Measurements from ENCODE around the gene PARD3B. TPM values are rescaled to one million over a fixed set of nuclear protein-coding genes. Genes with fewer than 3 reads are reported as not detected.
A peak's percentile ranks its signal among the peaks of the same experiment; 100 is the strongest.

The PARD3B gene
- total and polyA plus RNA-seq, 2 of the 8 experiments (the other 6 are each of a cell fraction or from before 2014, with no cell fraction given): 1.2 to 5.7 TPM

DNA sequence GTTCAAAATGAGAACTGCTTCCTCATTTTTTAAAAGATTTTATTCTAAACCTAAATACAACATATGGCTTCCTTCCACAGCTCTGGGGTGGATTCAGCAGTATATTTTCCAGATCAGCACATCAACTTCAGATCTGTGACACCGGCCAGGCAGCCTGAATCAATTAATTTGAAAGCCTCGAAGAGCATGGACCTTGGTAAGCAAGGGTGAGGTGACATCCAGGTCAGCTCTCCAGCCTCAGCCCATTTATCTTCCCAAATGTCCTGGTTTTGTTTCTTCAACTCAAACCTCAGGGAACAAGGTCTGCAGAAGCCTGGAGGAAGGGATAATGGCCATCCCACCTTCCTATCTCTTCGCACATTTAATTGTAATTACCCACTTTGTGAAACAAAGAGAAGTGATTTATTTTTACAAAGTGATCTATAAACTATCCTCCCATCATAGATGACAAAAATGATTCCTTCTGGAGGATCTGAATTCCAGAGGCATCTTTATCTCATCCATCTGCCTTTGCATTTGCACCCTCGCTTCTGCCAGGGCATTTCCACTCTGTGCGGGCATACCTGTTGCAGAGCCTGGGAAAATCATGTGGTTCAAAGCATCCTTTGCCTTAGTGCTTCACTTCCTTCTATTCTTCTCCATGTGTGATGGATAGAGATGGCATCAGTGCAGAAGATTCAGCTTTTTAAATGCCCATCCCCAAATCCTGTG, 648.0 kb downstream of the PARD3B start:
- Histone ChIP-seq H4K5ac (ENCODE audit: insufficient read length, low read depth, low read length) (no peak overlapping the region), H3K4me2 (ENCODE audit: insufficient read depth in 1 of 2, low read depth in 2 of 2, low read length in 2 of 2) (no peak overlapping the region), H2BK12ac (ENCODE audit: low read depth, low read length) (no peak overlapping the region), H3K18ac (ENCODE audit: extremely low read depth, low read length) (0 out of 2 replicates have a peak overlapping the region, but pooled peaks have one; percentile 17), H2BK5ac (ENCODE audit: low read depth, low read length) (peak overlapping the region; percentile 57; the same call in 1 of the 2 replicates), H3K56ac (replicated peaks; ENCODE audit: insufficient read length, low read depth, low read length) (no peak overlapping the region), H3K4me1 (replicated peaks in 1 of 4; ENCODE audit: control insufficient read depth in 3 of 4, insufficient read depth in 4 of 4, low read length in 3 of 4) (peaks cover 2 to 13% (median 5%) of the 10 kb centered on the region in 4 experiments; a peak in 4 of 7 replicates), H2AFZ (ENCODE audit: low read length) (no peak overlapping the region), H3K4me3 (ENCODE audit: extremely low read depth in 1 of 4, insufficient read depth in 2 of 4, low read depth in 3 of 4, low read length in 4 of 4) (no peak overlapping the region), H3K23me2 (ENCODE audit: low read depth, low read length) (no peaks in the 10 kb centered on the region; the same call in 1 of the 2 replicates), H3K27me3 (replicated peaks in 1 of 4; ENCODE audit: control insufficient read depth in 3 of 4, extremely low read depth in 1 of 4, insufficient read depth in 3 of 4, low read length in 3 of 4) (no peaks in the 10 kb centered on the region), H2BK20ac (ENCODE audit: low read length) (peak overlapping the region; percentile 41; the same call in 1 of the 2 replicates), H4K20me1 (replicated peaks in 1 of 2; ENCODE audit: control insufficient read depth in 1 of 2, insufficient read depth in 2 of 2, low read length in 2 of 2) (no peaks in the 10 kb centered on the region), H2BK120ac (replicated peaks; ENCODE audit: low read depth, low read length) (no peak overlapping the region), H4K91ac (replicated peaks; ENCODE audit: insufficient read length, low read length) (no peak overlapping the region), H3K4ac (replicated peaks; ENCODE audit: insufficient read length, low read depth, low read length) (no peak overlapping the region), H3K9me3 (ENCODE audit: insufficient read depth in 2 of 2, low read depth in 1 of 2, low read length in 1 of 2) (no peaks in the 10 kb centered on the region), H3K79me1 (ENCODE audit: low read depth, low read length) (no peaks in the 10 kb centered on the region), H4K8ac (ENCODE audit: extremely low read depth, insufficient read depth, low read length) (no peak overlapping the region), H3K9ac (replicated peaks in 1 of 4; ENCODE audit: extremely low read depth in 1 of 4, low read depth in 3 of 4, low read length in 3 of 4) (no peak overlapping the region; a peak in 1 of 7 replicates), H3K36me3 (ENCODE audit: control insufficient read depth in 2 of 4, insufficient read depth in 4 of 4, low read length in 3 of 4) (no peaks in the 10 kb centered on the region), H3K27ac (ENCODE audit: low read depth, low read length) (no peak overlapping the region), H2BK15ac (ENCODE audit: low read length) (no peak overlapping the region), H3K23ac (ENCODE audit: insufficient read length) (no peak overlapping the region), H2AK5ac (ENCODE audit: low read depth, low read length) (no peak overlapping the region), H3K79me2 (ENCODE audit: control insufficient read depth in 1 of 2, insufficient read depth in 2 of 2, low read length in 2 of 2) (no peaks in the 10 kb centered on the region), H3K14ac (ENCODE audit: insufficient read length) (no peak overlapping the region)
- ChIA-PET POLR2A (ENCODE audit: partially characterized antibody) (no interaction called here), CTCF (ENCODE audit: partially characterized antibody) (interaction anchor here (1.4 kb wide), 1 partner anchor 302 kb away, joined by 3 read pairs; no protein-coding TSS in a partner anchor)
- DNase-seq (ENCODE audit: low read depth in 1 of 2, low spot score in 2 of 2) (no peak), FAIRE-seq (no peak)
- 77% methylated on average over 5 of the region's 5 CpGs; no CpG with 5 or more reads in 1 of the 2 experiments for WGBS, 2 experiments (ENCODE audit: extremely low coverage in 1 of 2, insufficient coverage in 1 of 2, insufficient read length in 1 of 2, insufficient replicate concordance in 2 of 2, low coverage in 1 of 2, low lambda C conversion rate in 2 of 2, missing lambda C conversion rate in 1 of 2)
- TF ChIP-seq CEBPB (IDR thresholded peaks at IDR 0.05; ENCODE audit: low read depth, low read length) (no peak), SUZ12 (IDR thresholded peaks at IDR 0.05; ENCODE audit: low read length) (no peak), GABPA (IDR thresholded peaks at IDR 0.05; ENCODE audit: borderline replicate concordance, insufficient read depth, low read length) (no peak)
- TF ChIP-seq, protein P1, sequence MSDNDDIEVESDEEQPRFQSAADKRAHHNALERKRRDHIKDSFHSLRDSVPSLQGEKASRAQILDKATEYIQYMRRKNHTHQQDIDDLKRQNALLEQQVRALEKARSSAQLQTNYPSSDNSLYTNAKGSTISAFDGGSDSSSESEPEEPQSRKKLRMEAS (IDR thresholded peaks at IDR 0.05): no peak

All from H1 (cell line).